DMS114 treated with DMSO at 0.1 percent for 48 hours (cell line): ENCODE data around the gene CRISPLD2.

Source experiments
- DNase-seq: peaks from one replicate; lab custom pipeline; 2025; ENCODE audit not compliant: unreplicated experiment; lab: John Stamatoyannopoulos, UW

The CRISPLD2 gene

GRCh38 chr16:84819644-84820304 lies at the start of gene CRISPLD2:
TSS of gene CRISPLD2 (plus strand) at chr16:84819985. CDS start at chr16:84838496, 18,511 bp downstream.
- peak; percentile 80 for DNase-seq

GRCh38 chr16:84773312-84773711 lies 46.5 kb upstream of the CRISPLD2 start:
- DNase-seq, result no peak

GRCh38 chr16:84774810-84775209 lies 45.0 kb upstream of the CRISPLD2 start:
- no peak for DNase-seq

- DNase-seq, result no peak
Observed at GRCh38 chr16:84775262-84775810, 44.4 kb upstream of the CRISPLD2 start.

GRCh38 chr16:84777435-84777834 lies 42.4 kb upstream of the CRISPLD2 start:
- DNase-seq, result no peak

- DNase-seq, result no peak
Observed at GRCh38 chr16:84778720-84779119, 41.1 kb upstream of the CRISPLD2 start.

- DNase-seq, result no peak
Observed at GRCh38 chr16:84780063-84780462, 39.7 kb upstream of the CRISPLD2 start.

- no peak for DNase-seq
Observed at GRCh38 chr16:84780544-84781376, 39.0 kb upstream of the CRISPLD2 start.

GRCh38 chr16:84782846-84783245 lies 36.9 kb upstream of the CRISPLD2 start:
- DNase-seq, result no peak

- no peak for DNase-seq
Observed at GRCh38 chr16:84785843-84786581, 33.8 kb upstream of the CRISPLD2 start.

- no peak for DNase-seq
Observed at GRCh38 chr16:84786605-84787262, 33.1 kb upstream of the CRISPLD2 start.

GRCh38 chr16:84787263-84787622 lies 32.5 kb upstream of the CRISPLD2 start:
- no peak for DNase-seq

- DNase-seq, result no peak
Observed at GRCh38 chr16:84788920-84789391, 30.8 kb upstream of the CRISPLD2 start.

- no peak for DNase-seq
Observed at GRCh38 chr16:84789431-84789830, 30.4 kb upstream of the CRISPLD2 start.

GRCh38 chr16:84790301-84790700 lies 29.5 kb upstream of the CRISPLD2 start:
- DNase-seq, result no peak

GRCh38 chr16:84791088-84791487 lies 28.7 kb upstream of the CRISPLD2 start:
- DNase-seq, result no peak

- DNase-seq, result no peak
Observed at GRCh38 chr16:84791501-84791900, 28.3 kb upstream of the CRISPLD2 start.

- no peak for DNase-seq
Observed at GRCh38 chr16:84794186-84794585, 25.6 kb upstream of the CRISPLD2 start.

GRCh38 chr16:84794626-84795025 lies 25.2 kb upstream of the CRISPLD2 start:
- DNase-seq, result no peak

- no peak for DNase-seq
Observed at GRCh38 chr16:84795329-84796053, 24.3 kb upstream of the CRISPLD2 start.
